ENCODE measurements around the gene STK32B.

- TF ChIP-seq CTCF (conservative IDR thresholded peaks at IDR 0.05) (no peak), ZFX (IDR thresholded peaks at IDR 0.05) (no peak)
Measured at GRCh38 chr4:5224340-5224739, 173.1 kb downstream of the STK32B start.

All from C4-2B (cell line).